ENCODE data around the gene PLA2G3.

- TF ChIP-seq CTCF (IDR thresholded peaks at IDR 0.05) (no peak), POLR2A (IDR thresholded peaks at IDR 0.05) (no peak), POLR2AphosphoS5 (IDR thresholded peaks at IDR 0.05) (no peak)
Observed at GRCh38 chr22:31120642-31121041, 19.7 kb downstream of the PLA2G3 start.
